Measurements from ENCODE around the gene ARID2.

GRCh38 chr12:45849289-45849688 is 119.8 kb downstream of the ARID2 start:
- TF ChIP-seq EZH2 (IDR thresholded peaks at IDR 0.05; ENCODE audit: insufficient read depth, poor library complexity, severe bottlenecking) (no peak), EZH2phosphoT487 (IDR thresholded peaks at IDR 0.05; ENCODE audit: insufficient read depth, low read depth) (no peak)

Data from GM23248 (cell line).